Hypothalamus (tissue), 51 donors: ENCODE results near the gene ARSA.

Source experiments
- DNase-seq, 51 donors: peaks; one replicate each; lab custom pipeline; 2025; lab: John Stamatoyannopoulos, UW

The ARSA gene

GRCh38 chr22:50583294-50583861 lies 44.6 kb downstream of the ARSA start:
- peak in 1 of 51 donors; percentile 55 for DNase-seq

GRCh38 chr22:50582493-50583293 lies 45.3 kb downstream of the ARSA start, which contains the start of gene CHKB:
CHKB (minus strand) TSS chr22:50582849; CDS start chr22:50582781, 68 bp downstream.
- peak; percentile 77 to 99 (median 97) for DNase-seq

GRCh38 chr22:50581950-50582492 lies 45.9 kb downstream of the ARSA start:
- peak in 6 of 51 donors; percentile 48 to 63 (median 58) for DNase-seq

- no peak for DNase-seq
Observed at GRCh38 chr22:50581031-50581949, 46.7 kb downstream of the ARSA start.

- DNase-seq, result no peak
Observed at GRCh38 chr22:50579752-50580151, 48.2 kb downstream of the ARSA start.

- no peak for DNase-seq
Observed at GRCh38 chr22:50578776-50579310, 49.1 kb downstream of the ARSA start.

GRCh38 chr22:50577987-50578775 lies 49.8 kb downstream of the ARSA start, which contains the start of gene CPT1B:
CPT1B (minus strand) TSS chr22:50578427; CDS start chr22:50577915, 512 bp downstream.
- DNase-seq, result peak in 1 of 51 donors; percentile 11

- DNase-seq, result no peak
Observed at GRCh38 chr22:50577697-50577986, 50.3 kb downstream of the ARSA start.

GRCh38 chr22:50576806-50577696 lies 50.9 kb downstream of the ARSA start:
- no peak for DNase-seq

- no peak for DNase-seq
Observed at GRCh38 chr22:50576070-50576469, 51.9 kb downstream of the ARSA start.

GRCh38 chr22:50575426-50575941 lies 52.5 kb downstream of the ARSA start:
- no peak for DNase-seq
